Embryonic facial prominence (tissue), 1 donor: Measurements from ENCODE around the gene ANGPTL2.
"Not testable (repeated sequence)": the region's sequence is repeated elsewhere in the genome, so short reads cannot be mapped to it uniquely, and the experiment has no call there.

Experiments
- DNase-seq: peaks from one replicate; pipeline ENCODE4 v3.0.0-alpha.2; 2016; ENCODE audit errors: extremely low spot score

Gene ANGPTL2, protein sequence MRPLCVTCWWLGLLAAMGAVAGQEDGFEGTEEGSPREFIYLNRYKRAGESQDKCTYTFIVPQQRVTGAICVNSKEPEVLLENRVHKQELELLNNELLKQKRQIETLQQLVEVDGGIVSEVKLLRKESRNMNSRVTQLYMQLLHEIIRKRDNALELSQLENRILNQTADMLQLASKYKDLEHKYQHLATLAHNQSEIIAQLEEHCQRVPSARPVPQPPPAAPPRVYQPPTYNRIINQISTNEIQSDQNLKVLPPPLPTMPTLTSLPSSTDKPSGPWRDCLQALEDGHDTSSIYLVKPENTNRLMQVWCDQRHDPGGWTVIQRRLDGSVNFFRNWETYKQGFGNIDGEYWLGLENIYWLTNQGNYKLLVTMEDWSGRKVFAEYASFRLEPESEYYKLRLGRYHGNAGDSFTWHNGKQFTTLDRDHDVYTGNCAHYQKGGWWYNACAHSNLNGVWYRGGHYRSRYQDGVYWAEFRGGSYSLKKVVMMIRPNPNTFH

DNA sequence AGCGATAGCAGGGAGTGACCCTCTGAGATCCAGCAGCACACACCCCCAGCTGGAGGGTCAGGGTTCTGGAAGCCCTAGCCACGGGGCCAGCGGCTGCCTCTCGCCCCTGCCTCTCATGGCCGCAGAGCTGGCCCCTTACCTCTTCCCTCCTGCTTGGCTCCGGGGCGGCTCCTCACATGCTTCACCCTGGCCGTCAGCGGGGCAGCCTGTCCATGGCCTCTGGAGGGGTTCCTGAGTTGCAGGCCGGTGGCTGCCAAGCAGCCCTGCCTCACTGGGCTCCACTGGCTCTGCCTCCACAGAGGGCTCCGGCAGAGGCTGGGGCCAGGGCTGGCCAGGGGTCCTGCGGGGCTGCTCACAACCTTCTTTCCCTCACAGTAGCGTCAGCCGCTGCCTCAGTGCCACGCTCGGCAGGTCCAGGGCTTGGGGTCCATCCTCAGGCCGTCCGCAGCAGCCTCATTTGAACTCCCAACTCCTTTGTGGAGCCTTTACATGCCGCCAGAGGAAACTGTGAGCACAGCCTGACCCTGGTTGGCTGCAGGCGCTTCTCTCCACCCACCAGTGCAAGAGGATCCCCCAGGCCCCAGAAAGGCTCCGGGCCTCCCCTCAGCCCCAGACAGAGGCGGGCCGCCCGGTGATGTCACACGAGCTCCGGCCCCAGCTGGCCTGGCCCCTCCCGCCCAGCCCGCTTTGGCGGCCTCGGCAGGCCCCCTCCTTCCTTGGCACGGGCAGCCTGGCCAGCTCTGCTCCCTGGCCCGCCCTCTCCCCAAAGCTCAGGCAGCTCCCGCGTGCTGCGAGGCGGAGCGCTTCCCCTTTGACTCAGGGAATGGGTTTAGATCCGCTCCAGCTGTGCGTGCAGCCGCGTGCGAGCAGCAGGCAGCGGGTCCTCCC, at the start of gene ANGPTL2:
Gene ANGPTL2, minus strand, starts transcription at position 460 of the 888 bp plus-strand sequence. CDS start 13,904 bp downstream, outside the sequence.
- DNase-seq = peak; percentile 77

DNA sequence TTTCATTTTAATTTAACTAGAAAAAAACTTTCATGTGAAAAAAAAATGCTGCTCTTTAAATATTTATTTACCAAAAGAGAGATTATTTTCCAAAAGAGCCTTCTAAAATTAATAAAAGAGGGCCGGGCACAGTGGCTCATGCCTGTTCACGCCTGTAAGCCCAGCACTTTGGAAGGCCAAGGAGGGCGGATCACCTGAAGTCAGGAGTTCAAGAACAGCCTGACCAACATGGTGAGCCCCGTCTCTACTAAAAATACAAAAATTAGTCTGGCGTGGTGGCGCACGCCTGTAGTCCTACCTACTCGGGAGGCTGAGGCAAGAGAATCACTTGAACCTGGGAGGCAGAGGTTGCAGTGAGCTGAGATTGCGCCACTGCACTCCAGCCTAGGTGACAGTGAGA, 48.9 kb upstream of the ANGPTL2 start:
- not testable (repeated sequence) for DNase-seq

DNA sequence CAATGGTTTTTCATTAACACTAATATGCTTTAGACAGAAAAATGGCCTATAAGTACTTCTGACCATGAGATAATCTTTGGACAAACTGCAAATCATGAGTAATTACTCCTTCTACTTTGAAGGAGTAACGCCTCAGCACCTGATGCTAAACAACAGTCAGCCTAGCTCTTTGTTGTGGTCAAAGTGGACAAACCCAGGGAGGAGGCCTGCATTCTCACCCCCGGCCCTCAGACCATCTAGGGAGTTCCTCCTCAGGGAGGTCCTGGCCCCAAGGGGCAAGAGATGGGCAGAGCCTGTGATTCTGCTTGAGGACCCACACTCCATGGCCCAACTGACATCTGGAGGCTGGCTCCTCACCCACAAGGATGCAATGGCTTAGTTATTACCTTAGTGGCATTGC, 48.2 kb upstream of the ANGPTL2 start:
- DNase-seq = no peak

- DNase-seq = no peak
Observed at GRCh38 chr9:127170103-127170502, 47.7 kb upstream of the ANGPTL2 start.

GRCh38 chr9:127169575-127169883, 47.1 kb upstream of the ANGPTL2 start:
- no peak for DNase-seq

DNA sequence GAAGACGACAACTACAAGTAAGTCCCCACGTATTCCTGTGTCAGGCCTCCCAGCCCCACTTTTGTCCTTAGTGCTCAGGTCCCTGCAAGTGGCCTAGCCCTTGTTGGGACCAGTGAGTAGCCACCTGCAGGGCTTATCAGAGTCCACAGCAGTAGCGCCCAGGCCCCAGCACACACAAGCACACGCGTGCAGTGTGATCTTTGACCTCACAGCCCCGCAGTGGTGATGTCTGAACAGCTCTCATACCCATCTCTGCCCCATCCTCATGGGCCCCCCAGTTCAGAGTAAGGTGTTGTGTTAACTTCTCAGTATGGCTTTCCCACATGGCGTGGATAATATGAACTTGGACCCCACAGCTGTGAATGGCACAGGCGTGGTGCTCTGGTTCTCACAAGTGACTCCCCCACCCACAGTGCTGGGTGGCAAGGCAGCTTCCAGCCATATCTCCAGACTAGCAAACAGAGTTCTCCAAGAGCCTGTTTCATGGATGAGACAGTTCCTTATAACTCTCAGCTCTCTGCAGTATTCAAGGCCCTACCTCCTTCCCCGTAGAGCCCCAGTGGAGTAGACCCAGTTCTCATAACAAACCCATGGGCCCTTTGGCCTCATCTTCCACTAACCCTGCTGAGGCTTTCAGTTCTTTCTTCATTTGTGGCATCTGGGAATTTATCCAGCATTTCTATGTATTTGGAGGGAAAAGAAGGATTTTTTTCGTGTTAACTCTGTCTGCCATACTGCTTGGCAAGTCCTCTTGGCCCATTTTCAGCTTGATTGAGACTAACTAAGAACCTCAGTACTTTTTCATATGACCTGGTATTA, 46.5 kb upstream of the ANGPTL2 start:
- DNase-seq = no peak

GRCh38 chr9:127167560-127168326, 45.3 kb upstream of the ANGPTL2 start:
- no peak for DNase-seq

DNA sequence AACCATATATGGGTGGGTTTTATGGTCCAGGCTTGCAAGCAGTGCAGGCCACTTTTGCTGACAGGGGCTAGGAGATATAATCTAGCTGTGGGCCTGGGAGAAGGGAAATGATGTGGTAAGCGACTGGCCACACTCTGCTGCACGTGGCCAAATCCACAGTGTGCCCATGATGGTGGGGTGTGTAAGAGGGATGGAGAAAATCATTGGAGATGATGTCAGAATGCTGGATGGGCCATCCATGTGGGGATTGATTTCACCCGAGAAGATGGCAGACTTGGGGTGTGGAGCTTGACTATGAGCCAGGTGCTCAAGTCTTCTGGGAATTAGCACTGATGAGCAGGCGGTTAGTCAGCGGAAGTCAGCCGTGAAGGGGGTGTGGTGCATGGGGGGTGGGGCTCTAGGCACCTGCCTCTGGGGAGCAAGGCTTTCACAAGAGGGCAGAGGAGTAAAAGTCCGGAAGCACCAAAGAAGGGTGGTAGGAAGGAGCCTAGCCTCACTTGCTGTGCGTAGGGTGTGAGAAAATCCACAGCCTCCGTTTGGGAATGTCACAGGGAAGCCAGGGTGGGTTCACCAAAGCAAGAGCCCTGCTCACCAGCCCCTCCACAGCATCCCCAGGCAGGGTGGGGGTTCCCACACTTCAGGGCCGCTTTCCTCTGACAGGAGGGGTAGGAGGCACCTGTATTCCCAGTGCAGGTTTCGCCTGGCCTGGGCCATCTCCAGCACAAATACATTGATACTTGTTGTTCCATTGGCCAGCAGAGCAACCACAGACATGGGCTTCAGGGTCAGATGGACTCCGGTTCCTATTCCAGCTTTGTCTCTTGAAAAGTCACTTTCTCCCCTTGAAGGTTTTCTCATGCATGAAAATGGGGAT, 44.5 kb upstream of the ANGPTL2 start:
- no peak for DNase-seq

GRCh38 chr9:127166111-127166510, 43.7 kb upstream of the ANGPTL2 start:
- DNase-seq = no peak

GRCh38 chr9:127165116-127165515, 42.7 kb upstream of the ANGPTL2 start:
- no peak for DNase-seq

DNA sequence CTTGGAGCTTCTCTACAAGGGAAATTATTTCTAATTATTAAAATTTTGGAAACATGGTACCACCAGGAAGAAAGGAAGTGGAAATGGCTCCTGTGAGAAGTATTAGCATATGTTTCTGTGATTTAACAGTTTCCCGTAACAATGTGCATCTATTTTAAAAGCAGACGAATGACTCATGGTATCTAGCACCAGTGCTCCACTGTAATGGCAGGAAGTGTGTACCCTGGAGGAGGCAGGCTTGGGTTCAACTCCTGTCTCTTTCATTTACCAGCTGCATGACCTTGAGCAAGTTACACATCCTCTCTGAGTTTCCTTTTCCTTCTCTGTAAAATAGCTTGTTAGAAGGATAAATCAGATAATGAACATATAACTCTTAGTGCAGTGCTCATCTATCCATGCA, 41.0 kb upstream of the ANGPTL2 start:
- DNase-seq = no peak

DNA sequence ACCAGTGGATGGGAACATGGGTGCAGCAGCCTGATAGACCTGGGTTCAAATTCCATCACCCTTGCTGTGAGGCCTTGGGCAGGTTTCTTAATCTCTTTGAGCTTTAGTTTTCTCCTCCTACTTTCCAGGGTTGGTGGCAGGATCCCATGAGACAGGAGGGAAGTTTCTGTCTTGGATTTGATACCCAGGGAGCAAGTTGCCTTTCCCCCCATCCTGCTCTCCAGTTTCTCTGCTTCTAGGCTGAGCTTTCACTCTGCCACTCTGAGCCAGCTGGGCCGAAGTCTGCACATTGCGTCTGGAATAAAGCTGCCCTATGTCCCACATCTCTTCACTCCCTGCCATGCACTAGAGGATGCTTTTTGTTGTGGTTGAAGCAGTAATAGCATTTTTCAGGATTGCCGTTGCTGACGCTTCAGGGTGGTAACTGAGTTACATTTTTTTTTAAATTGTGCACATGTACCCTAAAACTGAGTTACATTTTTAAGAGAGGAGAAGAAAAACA, 40.5 kb upstream of the ANGPTL2 start:
- DNase-seq = no peak

DNA sequence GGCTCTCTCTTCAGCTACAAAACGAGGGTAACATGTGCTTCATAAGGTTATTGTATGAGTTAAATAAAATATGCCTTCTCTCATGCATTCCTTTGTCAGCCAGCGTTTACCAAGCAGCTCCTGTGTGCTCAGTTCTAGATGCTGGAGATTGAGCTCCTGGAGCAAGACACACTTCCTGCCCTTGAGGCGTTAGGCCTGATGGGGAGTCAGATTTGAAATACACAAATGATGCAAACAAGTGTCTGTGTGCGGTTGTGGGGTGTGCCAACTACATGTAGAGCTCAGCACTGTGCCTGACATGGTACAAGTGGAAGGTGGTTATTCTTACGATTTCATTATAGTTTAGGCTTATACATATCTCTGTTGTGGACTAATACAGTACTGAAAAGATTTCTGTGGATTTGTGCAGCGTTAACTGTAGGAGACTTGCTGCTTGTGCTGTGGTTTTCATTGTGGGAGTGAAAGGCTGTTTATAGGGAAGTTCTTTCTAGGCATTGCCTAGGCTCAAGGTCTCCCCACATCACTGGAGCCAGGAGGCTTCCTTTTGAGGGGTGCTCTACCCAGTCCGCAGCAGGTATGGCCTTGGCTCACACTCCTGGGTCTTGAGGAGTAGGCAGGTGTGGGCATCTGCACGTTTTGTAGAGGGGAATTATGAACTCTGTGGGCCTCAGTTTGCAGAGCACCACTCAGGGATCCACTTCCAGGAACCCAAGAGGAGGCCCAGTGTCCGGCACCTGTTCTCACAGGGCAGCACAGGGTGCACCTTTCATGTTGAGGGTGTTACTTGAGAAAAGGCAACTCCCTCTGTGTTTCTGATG, 39.8 kb upstream of the ANGPTL2 start:
- DNase-seq = no peak

DNA sequence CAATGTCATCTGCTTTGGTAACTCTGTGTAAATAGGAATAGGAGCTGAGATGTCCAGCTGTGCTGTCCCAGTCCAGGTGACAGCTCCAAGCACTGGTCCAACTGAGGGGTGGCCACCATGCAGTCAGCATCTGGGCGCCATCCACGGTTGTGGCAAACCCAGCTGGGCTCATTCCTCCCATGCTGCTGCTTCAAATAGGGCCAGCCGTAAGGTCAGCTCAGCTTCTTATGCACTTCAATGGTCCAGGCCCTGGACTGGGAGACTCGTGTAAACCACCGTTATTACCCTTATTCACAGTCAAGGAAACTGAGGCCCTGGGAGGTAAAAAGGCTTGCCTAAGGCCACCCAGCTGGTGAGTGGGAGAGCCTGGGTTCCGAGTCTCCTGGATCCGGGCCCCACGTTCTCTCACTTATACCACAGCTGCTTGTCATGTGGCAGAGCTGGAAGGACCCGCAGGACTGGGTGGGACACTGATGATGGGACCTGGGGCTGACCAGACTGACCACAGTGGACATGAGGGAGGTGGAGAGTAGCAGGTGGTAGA, 38.7 kb upstream of the ANGPTL2 start:
- no peak for DNase-seq

DNA sequence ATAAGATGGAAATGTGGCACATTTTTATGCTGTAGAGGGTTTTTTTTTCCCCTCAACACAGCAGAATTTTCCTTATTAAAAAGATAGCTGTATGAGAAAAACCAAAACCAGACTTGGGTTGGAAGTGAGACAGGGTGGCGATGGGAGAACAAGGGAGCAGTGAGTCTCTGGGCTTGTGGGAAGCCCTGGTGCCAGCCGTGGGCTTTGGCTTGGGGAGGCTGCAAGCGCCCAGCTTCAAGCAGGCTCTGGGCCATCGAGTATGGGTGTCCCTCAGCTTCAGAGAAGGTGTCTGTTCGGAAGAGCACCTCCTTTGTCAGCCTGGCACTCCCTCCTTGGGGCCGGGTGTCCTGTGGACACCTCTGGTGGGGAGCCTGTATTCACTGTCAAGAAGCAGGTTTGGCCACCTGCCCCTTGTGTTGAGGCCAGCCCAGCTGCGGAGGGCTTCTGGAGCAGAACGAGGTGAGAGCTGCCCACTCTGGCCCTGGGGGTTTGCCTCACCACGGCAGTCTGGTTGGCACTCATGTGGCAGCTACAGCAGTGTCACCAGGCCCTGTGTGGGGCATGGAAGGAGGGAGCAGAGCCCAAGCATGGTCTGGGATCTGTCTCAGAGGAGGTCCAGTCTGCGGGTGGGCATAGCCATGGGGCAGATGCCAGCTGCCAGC, 37.6 kb upstream of the ANGPTL2 start:
- DNase-seq = no peak

DNA sequence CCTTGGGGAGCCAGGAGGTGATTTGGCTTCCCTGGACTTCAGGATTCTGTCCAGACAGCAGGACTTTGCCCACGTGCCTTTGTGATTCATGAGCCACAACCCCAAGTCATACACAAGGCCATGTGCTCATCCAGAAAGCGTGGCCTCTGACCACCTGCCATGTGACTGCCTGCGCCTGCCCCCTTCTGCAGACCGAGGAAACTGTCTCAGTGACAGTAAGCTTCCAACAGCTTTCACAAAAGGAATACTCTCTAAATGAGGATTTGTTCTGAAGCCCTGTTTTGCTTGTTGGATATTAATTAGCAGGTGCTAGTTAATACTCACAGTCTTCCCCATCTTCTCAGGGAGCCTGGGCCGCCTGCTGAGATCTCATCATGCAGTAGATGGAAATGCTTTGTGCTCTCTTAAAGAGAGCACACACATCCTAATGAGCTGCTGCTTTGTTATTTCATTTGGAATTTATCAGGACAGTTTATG, 36.9 kb upstream of the ANGPTL2 start:
- no peak for DNase-seq

GRCh38 chr9:127158786-127159324, 36.4 kb upstream of the ANGPTL2 start:
- no peak for DNase-seq
